Prostate gland (tissue), 2 donors: ENCODE measurements around the gene GMDS.

Experiments used
- POLR2A ChIP-seq: fragments of 450-650 bp; IDR thresholded peaks from one replicate; pipeline ENCODE4 v1.6.1; 2016; ENCODE audit warnings: antibody characterized with exemption, mild to moderate bottlenecking
- POLR2AphosphoS5 ChIP-seq: sonication (generic); formaldehyde crosslinking; IDR thresholded peaks from one replicate; pipeline ENCODE4 v1.6.1; 2017; ENCODE audit warnings: antibody characterized with exemption
- TF ChIP-seq, protein P1 (sequence below), 4 experiments: fragments of 200-600 bp in 2 of 4; fragments of 450-650 bp in 2 of 4; sonication (generic) in 2 of 4; IDR thresholded peaks; 1 replicate in 3 of 4; 2 replicates in 1 of 4; pipeline ENCODE4 v1.5.1; 2016 to 2019; ENCODE audit warnings: antibody characterized with exemption in 4 of 4, mild to moderate bottlenecking in 2 of 4, moderate library complexity in 2 of 4

DNA sequence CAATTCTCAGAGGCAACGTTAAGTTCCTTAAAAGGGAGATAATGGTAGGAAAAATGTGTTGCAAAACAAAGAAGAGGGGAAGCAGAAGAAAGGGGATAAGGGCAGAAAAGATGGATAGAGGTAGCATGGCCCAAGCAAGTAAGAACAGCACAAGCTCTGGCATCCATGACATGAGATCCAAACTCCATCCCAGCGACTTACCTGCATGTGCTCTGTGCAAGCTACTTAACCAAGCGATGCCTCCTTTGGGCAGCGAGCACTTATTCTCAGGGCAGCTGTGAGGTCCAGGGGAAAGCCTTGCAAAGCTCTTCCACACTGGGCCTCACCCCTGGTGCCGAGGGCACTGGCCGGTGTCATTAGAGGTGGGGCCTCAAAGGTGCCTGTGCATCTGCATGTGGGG lies 340.5 kb downstream of the GMDS start:
- TF ChIP-seq, protein P1, sequence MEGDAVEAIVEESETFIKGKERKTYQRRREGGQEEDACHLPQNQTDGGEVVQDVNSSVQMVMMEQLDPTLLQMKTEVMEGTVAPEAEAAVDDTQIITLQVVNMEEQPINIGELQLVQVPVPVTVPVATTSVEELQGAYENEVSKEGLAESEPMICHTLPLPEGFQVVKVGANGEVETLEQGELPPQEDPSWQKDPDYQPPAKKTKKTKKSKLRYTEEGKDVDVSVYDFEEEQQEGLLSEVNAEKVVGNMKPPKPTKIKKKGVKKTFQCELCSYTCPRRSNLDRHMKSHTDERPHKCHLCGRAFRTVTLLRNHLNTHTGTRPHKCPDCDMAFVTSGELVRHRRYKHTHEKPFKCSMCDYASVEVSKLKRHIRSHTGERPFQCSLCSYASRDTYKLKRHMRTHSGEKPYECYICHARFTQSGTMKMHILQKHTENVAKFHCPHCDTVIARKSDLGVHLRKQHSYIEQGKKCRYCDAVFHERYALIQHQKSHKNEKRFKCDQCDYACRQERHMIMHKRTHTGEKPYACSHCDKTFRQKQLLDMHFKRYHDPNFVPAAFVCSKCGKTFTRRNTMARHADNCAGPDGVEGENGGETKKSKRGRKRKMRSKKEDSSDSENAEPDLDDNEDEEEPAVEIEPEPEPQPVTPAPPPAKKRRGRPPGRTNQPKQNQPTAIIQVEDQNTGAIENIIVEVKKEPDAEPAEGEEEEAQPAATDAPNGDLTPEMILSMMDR (IDR thresholded peaks at IDR 0.05): no peak
- no peak for TF ChIP-seq POLR2A
- no peak for TF ChIP-seq POLR2AphosphoS5
